Smooth muscle cell (in vitro differentiated cells): ENCODE data around the gene GPA33. TPM values are rescaled to one million over a fixed set of nuclear protein-coding genes. Genes with fewer than 3 reads are reported as not detected.

Experiments
- DNase-seq: peaks from one replicate; lab custom pipeline; 2025; ENCODE audit not compliant: unreplicated experiment; lab: John Stamatoyannopoulos, UW
- H2AFZ ChIP-seq: fragments of 200-600 bp; sonication (generic); 2 replicates; pipeline ENCODE4 v1.6.0; 2016; ENCODE audit warnings: antibody characterized with exemption, low read depth, mild to moderate bottlenecking
- H3F3A ChIP-seq: fragments of 200-600 bp; sonication (generic); 2 replicates; pipeline ENCODE4 v1.6.0; 2017; ENCODE audit warnings: antibody characterized with exemption, low read depth
- H3K27ac ChIP-seq: fragments of 200-600 bp; sonication (generic); 2 replicates; pipeline ENCODE4 v1.5.1; 2016; ENCODE audit warnings: low read depth, mild to moderate bottlenecking
- H3K27me3 ChIP-seq: fragments of 200-600 bp; sonication (generic); 2 replicates; pipeline ENCODE4 v1.6.1; 2016; ENCODE audit warnings: low read depth, mild to moderate bottlenecking
- H3K36me3 ChIP-seq: fragments of 200-600 bp; sonication (generic); 2 replicates; pipeline ENCODE4 v1.5.1; 2016; ENCODE audit warnings: low read depth
- H3K4me1 ChIP-seq: fragments of 200-600 bp; sonication (generic); 2 replicates; pipeline ENCODE4 v1.5.1; 2016; ENCODE audit warnings: low read depth
- H3K4me2 ChIP-seq: fragments of 200-600 bp; sonication (generic); 2 replicates; pipeline ENCODE4 v1.6.0; 2016; ENCODE audit warnings: mild to moderate bottlenecking
- H3K4me3 ChIP-seq: fragments of 200-600 bp; sonication (generic); 2 replicates; pipeline ENCODE4 v1.5.1; 2016; ENCODE audit warnings: mild to moderate bottlenecking
- H3K79me2 ChIP-seq: fragments of 200-600 bp; sonication (generic); 2 replicates; pipeline ENCODE4 v1.6.0; 2016; ENCODE audit warnings: low read depth, mild to moderate bottlenecking
- H3K9ac ChIP-seq: fragments of 200-600 bp; sonication (generic); 2 replicates; pipeline ENCODE4 v1.6.0; 2016; ENCODE audit warnings: low read depth
- H3K9me3 ChIP-seq: fragments of 200-600 bp; sonication (generic); replicated peaks from 2 replicates; pipeline ENCODE4 v1.5.1; 2016; ENCODE audit warnings: low read depth
- H4K20me1 ChIP-seq: fragments of 200-600 bp; sonication (generic); 2 replicates; pipeline ENCODE4 v1.6.0; 2016; ENCODE audit warnings: low read depth
- CTCF ChIP-seq: fragments of 200-600 bp; sonication (generic); IDR thresholded peaks from 2 replicates; pipeline ENCODE4 v1.5.1; 2017; ENCODE audit warnings: borderline replicate concordance, mild to moderate bottlenecking, antibody characterized with exemption; ENCODE audit not compliant: insufficient read depth, poor library complexity, severe bottlenecking
- WGBS: methylation state at CpG from one replicate; pipeline ENCODE4 v1.1.7; 2016; ENCODE audit warnings: low lambda C conversion rate; 5-methylcytosine and 5-hydroxymethylcytosine counted together
- polyA plus RNA-seq: library from polyadenylated mRNA; unstranded; fragments of >200 nt; fragmentation: Nextera tagmentation; extraction: Ambion mirVana; gene quantifications from 2 replicates; pipeline ENCODE4 v1.2.1, GENCODE V29; 2016
- total RNA-seq: library from RNA; depleted of rRNA; stranded (reverse); fragments of >200 nt; gene quantifications from 2 replicates; pipeline ENCODE4 v1.2.3, GENCODE V29; 2014

GPA33 gene
- total and polyA plus RNA-seq, 2 experiments from 2014 or later, result not detected

DNA sequence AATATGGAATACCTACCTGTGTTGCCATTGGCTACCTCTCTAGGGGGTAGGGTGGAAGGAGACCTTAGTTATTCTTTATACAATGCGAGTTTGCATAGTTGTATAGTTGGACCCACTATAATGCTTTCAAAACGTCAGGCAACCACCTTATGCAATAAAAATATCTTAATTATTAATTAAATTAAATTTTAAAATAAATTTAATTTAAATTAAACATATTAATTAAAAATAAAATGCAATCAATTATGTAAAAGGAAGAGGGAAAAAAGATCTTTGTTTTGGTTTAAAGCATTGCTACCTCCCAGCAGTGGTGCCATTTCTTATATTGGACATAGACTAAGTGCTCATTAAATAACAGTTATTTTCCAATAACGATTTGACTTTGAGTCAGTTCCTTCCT, 22.3 kb downstream of the GPA33 start:
- Histone ChIP-seq H3K4me1 (no peaks in the 10 kb centered on the region), H3K27me3 (no peaks in the 10 kb centered on the region), H3K79me2 (no peaks in the 10 kb centered on the region), H3K36me3 (no peaks in the 10 kb centered on the region), H2AFZ (no peak overlapping the region), H3K9me3 (no peaks in the 10 kb centered on the region), H3K4me2 (no peak overlapping the region), H4K20me1 (no peaks in the 10 kb centered on the region), H3K4me3 (no peak overlapping the region), H3K27ac (no peak overlapping the region), H3F3A (no peaks in the 10 kb centered on the region), H3K9ac (no peak overlapping the region)
- DNase-seq, result no peak
- WGBS, result 83% methylated on average over 3 of the region's 3 CpGs
- no peak for TF ChIP-seq CTCF

- Histone ChIP-seq H3K27ac (no peak overlapping the region), H3K9ac (peak overlapping the region; percentile 33), H3K4me2 (peak overlapping the region; percentile 99), H3K36me3 (no peaks in the 10 kb centered on the region), H3K79me2 (no peaks in the 10 kb centered on the region), H3K4me1 (no peaks in the 10 kb centered on the region), H4K20me1 (no peaks in the 10 kb centered on the region), H3K4me3 (peak overlapping the region; percentile 56), H2AFZ (peak overlapping the region; percentile 94), H3F3A (no peaks in the 10 kb centered on the region), H3K27me3 (no peaks in the 10 kb centered on the region), H3K9me3 (no peaks in the 10 kb centered on the region)
- DNase-seq, result peak; percentile 62
- WGBS, result 8% methylated on average over 31 of the region's 31 CpGs
- peak; percentile 98 for TF ChIP-seq CTCF
These were observed 23.6 kb downstream of the GPA33 start for GRCh38 chr1:167066333-167067122.

DNA sequence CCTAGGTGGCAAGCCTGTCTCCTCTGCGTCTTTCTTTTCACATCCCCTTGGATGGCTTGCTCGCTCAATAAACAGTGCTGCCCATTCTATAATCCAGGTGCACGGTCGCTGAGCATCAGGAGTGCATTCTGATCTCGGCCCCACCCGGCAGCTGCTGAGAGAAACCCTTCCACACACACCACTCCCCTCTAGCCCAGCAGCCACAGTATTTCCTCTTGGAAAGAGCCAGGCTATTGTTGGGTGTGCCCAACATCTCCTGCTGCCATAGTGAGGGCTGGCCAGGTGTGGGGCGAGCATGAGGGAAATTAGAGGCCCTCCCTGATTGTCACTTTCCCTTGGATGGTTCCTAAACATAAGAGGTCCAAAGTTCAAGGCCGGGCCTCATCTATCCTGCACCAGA, 24.7 kb downstream of the GPA33 start:
- no peaks in the 10 kb centered on the region for H3K36me3 ChIP-seq
- no peak overlapping the region for H3K9ac ChIP-seq
- H3K9me3 ChIP-seq, result no peaks in the 10 kb centered on the region
- H3K4me3 ChIP-seq, result no peak overlapping the region
- H3K4me2 ChIP-seq, result no peak overlapping the region
- no peak for TF ChIP-seq CTCF
- no peaks in the 10 kb centered on the region for H3K27me3 ChIP-seq
- H3F3A ChIP-seq, result no peaks in the 10 kb centered on the region
- WGBS, result 86% methylated on average over 8 of the region's 8 CpGs
- no peak overlapping the region for H3K27ac ChIP-seq
- H4K20me1 ChIP-seq, result no peaks in the 10 kb centered on the region
- no peaks in the 10 kb centered on the region for H3K79me2 ChIP-seq
- DNase-seq, result no peak
- H2AFZ ChIP-seq, result no peak overlapping the region
- no peaks in the 10 kb centered on the region for H3K4me1 ChIP-seq

DNA sequence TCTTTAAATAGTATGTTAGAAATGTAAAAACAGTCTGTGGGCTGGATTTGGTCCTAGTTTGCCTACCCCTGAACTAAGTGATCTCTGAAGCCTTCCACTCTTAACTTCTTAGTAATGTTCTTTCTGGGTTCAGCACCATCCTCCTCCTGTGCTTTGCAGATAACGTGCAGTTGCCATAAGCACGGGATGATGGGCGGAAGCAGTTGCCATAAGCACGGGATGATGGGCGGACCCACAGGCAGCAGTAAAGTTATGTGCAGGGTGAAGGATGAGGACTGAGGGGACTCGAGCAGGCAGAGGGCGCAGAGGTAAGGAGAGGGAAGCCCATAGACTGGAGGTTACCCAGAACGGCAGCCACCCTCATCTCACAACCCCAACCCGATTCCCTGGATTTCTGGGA, 25.6 kb downstream of the GPA33 start:
- no peaks in the 10 kb centered on the region for H3K36me3 ChIP-seq
- no peaks in the 10 kb centered on the region for H4K20me1 ChIP-seq
- H2AFZ ChIP-seq, result no peak overlapping the region
- H3K4me1 ChIP-seq, result no peaks in the 10 kb centered on the region
- no peaks in the 10 kb centered on the region for H3K9me3 ChIP-seq
- H3K27me3 ChIP-seq, result no peaks in the 10 kb centered on the region
- no peaks in the 10 kb centered on the region for H3F3A ChIP-seq
- no peak for DNase-seq
- no peaks in the 10 kb centered on the region for H3K79me2 ChIP-seq
- WGBS, result 91% methylated on average over 9 of the region's 9 CpGs
- TF ChIP-seq CTCF, result no peak
- no peak overlapping the region for H3K4me3 ChIP-seq
- no peak overlapping the region for H3K4me2 ChIP-seq
- H3K9ac ChIP-seq, result no peak overlapping the region
- H3K27ac ChIP-seq, result no peak overlapping the region
